Measurements from ENCODE around the gene USH2A. TPM values are rescaled to one million over a fixed set of nuclear protein-coding genes. Genes with fewer than 3 reads are reported as not detected.
A peak's percentile ranks its signal among the peaks of the same experiment; 100 is the strongest.

Gene USH2A
- total RNA-seq, 2 experiments from 2014 or later, result not detected

- Mint-ChIP-seq H3K4me1 (no peaks in the 10 kb centered on the region), H3K27me3 (no peaks in the 10 kb centered on the region), H3K36me3 (no peaks in the 10 kb centered on the region), H3K27ac (no peak overlapping the region), H3K9me3 (peaks cover 18% of the 10 kb centered on the region), H3K4me3 (no peak overlapping the region)
- no peak for DNase-seq
Observed at GRCh38 chr1:216281757-216282156, 141.5 kb downstream of the USH2A start.

- H3K27ac Mint-ChIP-seq, result no peak overlapping the region
- no peaks in the 10 kb centered on the region for H3K4me1 Mint-ChIP-seq
- H3K4me3 Mint-ChIP-seq, result no peak overlapping the region
- peaks cover 2% of the 10 kb centered on the region for H3K9me3 Mint-ChIP-seq
- no peaks in the 10 kb centered on the region for H3K27me3 Mint-ChIP-seq
- DNase-seq, result no peak
- H3K36me3 Mint-ChIP-seq, result no peaks in the 10 kb centered on the region
Observed at GRCh38 chr1:216270086-216270773, 153.0 kb downstream of the USH2A start.

- Mint-ChIP-seq H3K27ac (no peak overlapping the region), H3K9me3 (peaks cover 8% of the 10 kb centered on the region)
Observed at GRCh38 chr1:216261631-216262030, 161.6 kb downstream of the USH2A start.

GRCh38 chr1:216258856-216259255 lies 164.4 kb downstream of the USH2A start:
- DNase-seq, result no peak
- H3K27ac Mint-ChIP-seq, result no peak overlapping the region
- no peaks in the 10 kb centered on the region for H3K36me3 Mint-ChIP-seq
- H3K9me3 Mint-ChIP-seq, result peaks cover 10% of the 10 kb centered on the region
- H3K27me3 Mint-ChIP-seq, result peaks cover 3% of the 10 kb centered on the region
- H3K4me3 Mint-ChIP-seq, result no peak overlapping the region
- no peaks in the 10 kb centered on the region for H3K4me1 Mint-ChIP-seq

More at GRCh38 chr1:216261631-216262030, 161.6 kb downstream of the USH2A start:
- Mint-ChIP-seq H3K36me3 (no peaks in the 10 kb centered on the region), H3K27me3 (peaks cover 3% of the 10 kb centered on the region), H3K4me1 (no peaks in the 10 kb centered on the region), H3K4me3 (no peak overlapping the region)
- no peak for DNase-seq

GRCh38 chr1:216258386-216258785 lies 164.9 kb downstream of the USH2A start:
- no peak overlapping the region for H3K27ac Mint-ChIP-seq
- no peak for DNase-seq
- H3K4me3 Mint-ChIP-seq, result no peak overlapping the region
- H3K9me3 Mint-ChIP-seq, result peaks cover 10% of the 10 kb centered on the region
- H3K27me3 Mint-ChIP-seq, result peaks cover 3% of the 10 kb centered on the region
- H3K4me1 Mint-ChIP-seq, result no peaks in the 10 kb centered on the region
- H3K36me3 Mint-ChIP-seq, result no peaks in the 10 kb centered on the region

DNA sequence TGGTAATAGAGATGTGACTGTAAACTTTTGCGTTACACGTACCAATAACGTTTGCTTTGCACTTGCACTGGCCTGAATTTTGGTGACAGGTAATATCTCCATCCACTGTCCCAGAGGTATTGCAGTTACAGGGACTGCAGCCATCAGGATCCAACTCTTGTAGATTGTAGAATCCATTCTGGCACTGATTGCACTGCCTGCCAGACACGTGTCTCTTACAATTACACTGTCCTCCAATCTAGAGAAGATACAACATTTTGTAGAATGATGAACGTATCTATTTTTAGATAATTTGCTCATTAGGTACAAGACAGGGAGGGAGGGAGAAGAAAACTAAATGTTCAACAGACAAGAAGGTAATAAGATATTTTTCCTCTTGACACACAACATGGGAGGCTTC lies 172.4 kb downstream of the USH2A start:
- no peak for DNase-seq
- Mint-ChIP-seq H3K27me3 (no peaks in the 10 kb centered on the region), H3K27ac (no peak overlapping the region), H3K4me3 (no peak overlapping the region), H3K9me3 (peaks cover 6% of the 10 kb centered on the region), H3K4me1 (no peaks in the 10 kb centered on the region), H3K36me3 (no peaks in the 10 kb centered on the region)

DNA sequence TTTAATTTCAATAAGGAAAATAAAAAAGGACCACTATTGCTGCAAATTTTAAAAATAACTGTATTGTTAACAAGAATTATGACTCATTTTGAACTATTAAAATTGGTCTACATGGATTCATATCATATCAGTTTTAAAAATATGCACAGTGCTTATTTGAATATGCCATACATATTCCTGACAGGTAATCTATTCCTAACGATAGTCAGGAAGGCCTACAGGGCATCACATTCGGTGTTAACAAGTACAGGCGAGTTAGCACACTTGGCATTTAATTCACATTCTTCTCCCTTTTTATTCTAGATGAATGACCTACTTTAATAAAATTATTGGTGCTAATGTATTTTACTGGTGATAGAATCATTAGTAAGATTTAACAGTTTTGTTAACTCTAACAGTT lies 174.6 kb downstream of the USH2A start:
- H3K27me3 Mint-ChIP-seq, result no peaks in the 10 kb centered on the region
- no peak overlapping the region for H3K27ac Mint-ChIP-seq
- DNase-seq, result no peak
- H3K9me3 Mint-ChIP-seq, result no peaks in the 10 kb centered on the region
- H3K4me1 Mint-ChIP-seq, result no peaks in the 10 kb centered on the region
- no peaks in the 10 kb centered on the region for H3K36me3 Mint-ChIP-seq
- H3K4me3 Mint-ChIP-seq, result no peak overlapping the region

- Mint-ChIP-seq H3K27me3 (no peaks in the 10 kb centered on the region), H3K27ac (no peak overlapping the region), H3K4me1 (no peaks in the 10 kb centered on the region), H3K4me3 (no peak overlapping the region), H3K9me3 (no peaks in the 10 kb centered on the region), H3K36me3 (no peaks in the 10 kb centered on the region)
- no peak for DNase-seq
Observed at GRCh38 chr1:216247937-216248336, 175.3 kb downstream of the USH2A start.

GRCh38 chr1:216246577-216247203 lies 176.6 kb downstream of the USH2A start:
- Mint-ChIP-seq H3K27me3 (no peaks in the 10 kb centered on the region), H3K36me3 (no peaks in the 10 kb centered on the region), H3K4me3 (no peak overlapping the region), H3K9me3 (no peaks in the 10 kb centered on the region), H3K27ac (no peak overlapping the region), H3K4me1 (no peaks in the 10 kb centered on the region)
- DNase-seq, result no peak

- Mint-ChIP-seq H3K27me3 (no peaks in the 10 kb centered on the region), H3K4me3 (no peak overlapping the region), H3K9me3 (no peaks in the 10 kb centered on the region), H3K4me1 (no peaks in the 10 kb centered on the region), H3K27ac (no peak overlapping the region), H3K36me3 (no peaks in the 10 kb centered on the region)
- DNase-seq, result no peak
Observed at GRCh38 chr1:216238844-216239243, 184.4 kb downstream of the USH2A start.

GRCh38 chr1:216237927-216238542 lies 185.2 kb downstream of the USH2A start:
- H3K4me1 Mint-ChIP-seq, result no peaks in the 10 kb centered on the region
- H3K9me3 Mint-ChIP-seq, result no peaks in the 10 kb centered on the region

GRCh38 chr1:216224233-216224632 lies 199.0 kb downstream of the USH2A start:
- DNase-seq, result no peak
- Mint-ChIP-seq H3K36me3 (no peaks in the 10 kb centered on the region), H3K9me3 (peaks cover 6% of the 10 kb centered on the region), H3K4me3 (no peak overlapping the region), H3K4me1 (peaks cover 2% of the 10 kb centered on the region), H3K27ac (no peak overlapping the region), H3K27me3 (no peaks in the 10 kb centered on the region)

More at GRCh38 chr1:216237927-216238542, 185.2 kb downstream of the USH2A start:
- no peak overlapping the region for H3K27ac Mint-ChIP-seq
- DNase-seq, result no peak
- no peak overlapping the region for H3K4me3 Mint-ChIP-seq
- H3K36me3 Mint-ChIP-seq, result no peaks in the 10 kb centered on the region
- H3K27me3 Mint-ChIP-seq, result no peaks in the 10 kb centered on the region

DNA sequence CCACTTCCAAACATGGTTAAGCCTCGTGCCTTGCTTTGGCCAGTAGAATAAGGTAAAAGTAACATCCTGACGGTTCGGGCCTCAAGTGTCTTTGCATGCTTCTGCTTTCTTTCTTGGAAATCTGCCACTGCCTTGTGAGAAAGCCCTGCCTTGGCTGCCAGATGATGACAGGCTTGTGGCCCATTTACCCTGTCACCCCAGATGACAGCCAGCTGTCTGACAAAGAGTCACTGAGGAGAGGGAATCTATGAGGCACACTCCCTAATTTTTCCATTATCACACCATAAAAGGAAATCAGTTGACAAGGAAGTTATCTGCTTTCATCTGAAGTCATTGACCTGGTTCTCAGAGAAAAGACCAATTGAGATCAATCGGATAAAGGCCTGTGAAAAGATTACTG lies 199.8 kb downstream of the USH2A start:
- DNase-seq, result no peak
- H3K36me3 Mint-ChIP-seq, result no peaks in the 10 kb centered on the region
- no peaks in the 10 kb centered on the region for H3K27me3 Mint-ChIP-seq
- no peak overlapping the region for H3K4me3 Mint-ChIP-seq
- H3K4me1 Mint-ChIP-seq, result peaks cover 2% of the 10 kb centered on the region
- H3K27ac Mint-ChIP-seq, result no peak overlapping the region
- peaks cover 6% of the 10 kb centered on the region for H3K9me3 Mint-ChIP-seq

DNA sequence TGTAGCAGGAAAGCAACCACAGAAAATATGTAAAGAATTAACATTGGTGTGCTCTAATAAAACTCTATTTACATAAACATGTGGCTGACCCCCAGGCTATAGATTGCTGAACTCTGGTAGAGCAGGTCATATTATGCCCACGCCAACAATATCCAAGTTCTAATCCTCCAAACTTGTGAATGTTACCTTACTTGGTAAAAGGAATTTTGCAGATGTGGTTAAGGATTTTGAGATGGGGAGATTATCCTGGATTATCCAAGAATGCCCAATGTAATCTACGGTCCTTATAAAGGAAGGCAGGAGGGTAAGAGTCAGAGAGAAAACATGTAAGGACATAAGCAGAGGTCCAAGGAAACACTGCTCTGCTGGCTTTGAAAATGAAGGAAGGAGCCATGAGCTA lies 201.0 kb downstream of the USH2A start:
- H3K9me3 Mint-ChIP-seq, result peaks cover 5% of the 10 kb centered on the region
- no peaks in the 10 kb centered on the region for H3K36me3 Mint-ChIP-seq
- no peaks in the 10 kb centered on the region for H3K27me3 Mint-ChIP-seq
- DNase-seq, result no peak
- H3K4me1 Mint-ChIP-seq, result peaks cover 2% of the 10 kb centered on the region
- no peak overlapping the region for H3K4me3 Mint-ChIP-seq
- H3K27ac Mint-ChIP-seq, result no peak overlapping the region

DNA sequence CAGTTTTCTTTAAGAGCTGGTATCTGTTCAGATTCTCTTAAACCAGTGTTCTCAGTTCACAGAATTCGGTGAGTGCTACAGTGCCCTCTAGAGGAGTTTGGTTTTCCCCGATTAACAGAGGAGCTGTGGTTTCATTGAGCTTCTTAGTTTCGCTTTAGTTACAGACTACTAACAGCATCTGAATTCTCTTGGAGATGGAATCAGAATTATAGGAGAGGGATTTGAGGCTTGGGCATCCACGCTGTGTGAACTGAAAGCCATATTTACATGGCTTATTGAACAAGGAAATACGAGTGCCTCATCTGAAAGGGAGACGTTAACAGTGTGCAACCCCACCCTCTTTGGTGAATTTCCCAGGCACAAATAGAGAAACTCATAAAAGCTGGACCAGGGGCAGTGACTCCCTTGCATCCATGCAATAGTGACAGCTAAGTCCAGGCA lies 202.0 kb downstream of the USH2A start:
- DNase-seq, result no peak
- Mint-ChIP-seq H3K9me3 (peaks cover 7% of the 10 kb centered on the region), H3K4me1 (peaks cover 2% of the 10 kb centered on the region), H3K36me3 (no peaks in the 10 kb centered on the region), H3K4me3 (peak overlapping the region; percentile 62), H3K27me3 (no peaks in the 10 kb centered on the region), H3K27ac (no peak overlapping the region)

DNA sequence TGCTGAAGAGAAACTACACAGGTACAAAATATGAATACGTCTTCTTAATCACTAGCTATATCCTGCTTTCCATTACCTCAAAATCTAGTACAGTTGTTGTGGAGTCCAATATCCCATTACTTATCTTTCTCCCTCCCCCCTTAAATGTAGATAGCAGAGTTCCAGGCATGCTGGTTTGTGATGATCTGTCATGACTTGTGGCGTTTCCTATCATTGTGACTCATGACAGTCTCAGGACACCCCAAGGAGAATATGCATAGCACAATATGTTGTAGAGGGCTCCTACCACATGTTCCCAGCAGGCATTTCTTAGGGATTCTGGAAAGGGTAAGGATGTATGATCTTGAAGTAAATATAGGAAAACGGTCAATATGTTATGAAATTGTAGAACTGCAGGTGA lies 206.9 kb downstream of the USH2A start:
- no peak for DNase-seq
- Mint-ChIP-seq H3K4me3 (no peak overlapping the region), H3K9me3 (peaks cover 4% of the 10 kb centered on the region), H3K27ac (no peak overlapping the region), H3K27me3 (no peaks in the 10 kb centered on the region), H3K4me1 (peaks cover 2% of the 10 kb centered on the region), H3K36me3 (no peaks in the 10 kb centered on the region)
